Body of pancreas (tissue), 4 donors: ENCODE measurements around the gene PACRG.

Experiments used
- POLR2A ChIP-seq, 3 donors: fragments of 450-650 bp; IDR thresholded peaks; one replicate each; pipeline ENCODE4 v1.6.1; 2016; ENCODE audit warnings: antibody characterized with exemption in 3 of 3, mild to moderate bottlenecking in 2 of 3
- TF ChIP-seq, protein P1 (sequence below), 7 experiments: fragments of 450-650 bp in 4 of 7; fragments of 200-600 bp in 3 of 7; sonication (generic) in 3 of 7; IDR thresholded peaks; one replicate each; pipeline ENCODE4 v1.5.1; 2016 to 2019; ENCODE audit warnings: antibody characterized with exemption in 7 of 7

DNA sequence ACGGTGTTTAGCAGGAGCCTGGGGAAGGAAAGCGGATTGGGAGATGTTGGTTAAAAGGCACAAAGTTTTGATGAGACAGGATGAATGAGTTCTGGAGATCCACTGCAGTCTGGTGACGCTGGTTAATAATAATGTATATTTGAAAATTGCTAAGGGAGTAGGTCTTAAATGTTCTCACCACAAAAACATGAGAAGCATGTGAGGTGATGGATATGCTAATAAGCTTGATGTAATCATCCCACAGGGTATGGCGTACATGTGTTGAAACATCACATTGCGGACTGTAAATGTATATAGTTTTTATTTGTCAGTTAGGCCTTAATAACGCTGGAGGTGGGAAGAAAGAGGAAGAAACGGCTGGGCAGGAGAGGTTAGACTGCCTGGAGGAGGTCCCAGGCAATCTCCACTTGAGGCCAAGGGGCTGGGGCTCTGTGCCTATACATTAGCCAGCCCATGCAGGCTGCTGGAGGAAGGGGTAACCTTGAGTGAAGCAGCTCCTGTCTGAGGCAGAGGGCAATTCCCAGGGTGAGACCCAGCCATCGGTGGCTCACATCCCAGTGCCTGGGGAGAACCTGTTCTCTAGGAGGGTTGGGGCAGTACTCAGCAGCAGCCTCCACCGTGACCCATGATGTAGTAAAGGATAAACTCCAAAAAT is 498.5 kb downstream of the PACRG start:
- TF ChIP-seq, protein P1, sequence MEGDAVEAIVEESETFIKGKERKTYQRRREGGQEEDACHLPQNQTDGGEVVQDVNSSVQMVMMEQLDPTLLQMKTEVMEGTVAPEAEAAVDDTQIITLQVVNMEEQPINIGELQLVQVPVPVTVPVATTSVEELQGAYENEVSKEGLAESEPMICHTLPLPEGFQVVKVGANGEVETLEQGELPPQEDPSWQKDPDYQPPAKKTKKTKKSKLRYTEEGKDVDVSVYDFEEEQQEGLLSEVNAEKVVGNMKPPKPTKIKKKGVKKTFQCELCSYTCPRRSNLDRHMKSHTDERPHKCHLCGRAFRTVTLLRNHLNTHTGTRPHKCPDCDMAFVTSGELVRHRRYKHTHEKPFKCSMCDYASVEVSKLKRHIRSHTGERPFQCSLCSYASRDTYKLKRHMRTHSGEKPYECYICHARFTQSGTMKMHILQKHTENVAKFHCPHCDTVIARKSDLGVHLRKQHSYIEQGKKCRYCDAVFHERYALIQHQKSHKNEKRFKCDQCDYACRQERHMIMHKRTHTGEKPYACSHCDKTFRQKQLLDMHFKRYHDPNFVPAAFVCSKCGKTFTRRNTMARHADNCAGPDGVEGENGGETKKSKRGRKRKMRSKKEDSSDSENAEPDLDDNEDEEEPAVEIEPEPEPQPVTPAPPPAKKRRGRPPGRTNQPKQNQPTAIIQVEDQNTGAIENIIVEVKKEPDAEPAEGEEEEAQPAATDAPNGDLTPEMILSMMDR (IDR thresholded peaks at IDR 0.05), result no peak
- TF ChIP-seq POLR2A (IDR thresholded peaks at IDR 0.05), result no peak
